SKM-1 (cell line): ENCODE data around the gene IFNA7.
A peak's percentile ranks its signal among the peaks of the same experiment; 100 is the strongest.
"Not testable (repeated sequence)": the region's sequence is repeated elsewhere in the genome, so short reads cannot be mapped to it uniquely, and the experiment has no call there.

Experiments
- DNase-seq: peaks from one replicate; lab custom pipeline; 2025; ENCODE audit not compliant: unreplicated experiment; lab: John Stamatoyannopoulos, UW

IFNA7 gene

GRCh38 chr9:21182810-21183736, 18.9 kb downstream of the IFNA7 start:
- DNase-seq = peak; percentile 35

- no peak for DNase-seq
Observed at GRCh38 chr9:21174671-21175070, 27.3 kb downstream of the IFNA7 start.

GRCh38 chr9:21172156-21172555, 29.8 kb downstream of the IFNA7 start:
- DNase-seq = no peak

- DNase-seq = no peak
Observed at GRCh38 chr9:21171351-21171750, 30.7 kb downstream of the IFNA7 start.

GRCh38 chr9:21166560-21166959, 35.4 kb downstream of the IFNA7 start, which contains the start of gene IFNA21:
TSS of gene IFNA21 (minus strand) at chr9:21166660. CDS start at chr9:21166612, 48 bp downstream.
- not testable (repeated sequence) for DNase-seq

- no peak for DNase-seq
Observed at GRCh38 chr9:21165516-21165915, 36.5 kb downstream of the IFNA7 start.

- peak; percentile 52 for DNase-seq
Observed at GRCh38 chr9:21160178-21160577, 41.8 kb downstream of the IFNA7 start.

GRCh38 chr9:21155501-21155900, 46.5 kb downstream of the IFNA7 start:
- DNase-seq = no peak

GRCh38 chr9:21154018-21154608, 47.9 kb downstream of the IFNA7 start:
- peak; percentile 50 for DNase-seq

GRCh38 chr9:21153336-21154017, 48.5 kb downstream of the IFNA7 start:
- DNase-seq = no peak
